Ectodermal cell (in vitro differentiated cells): ENCODE data around the gene STYK1.
"Not testable (repeated sequence)": the region's sequence is repeated elsewhere in the genome, so short reads cannot be mapped to it uniquely, and the experiment has no call there.

ENCODE experiments used
- H3K27ac ChIP-seq: 2 replicates; pipeline ENCODE4 v1.7.0; 2013; ENCODE audit warnings: mild to moderate bottlenecking, low read depth, low read length; ENCODE audit not compliant: insufficient read depth, poor library complexity, severe bottlenecking
- H3K27me3 ChIP-seq: 2 replicates; pipeline ENCODE4 v1.7.0; 2013; ENCODE audit warnings: mild to moderate bottlenecking, low read length; ENCODE audit not compliant: insufficient read depth, control insufficient read depth, poor library complexity, severe bottlenecking
- H3K36me3 ChIP-seq: one replicate; pipeline ENCODE4 v1.7.0; 2013; ENCODE audit warnings: low read length; ENCODE audit not compliant: control insufficient read depth, insufficient read depth
- H3K4me1 ChIP-seq: one replicate; pipeline ENCODE4 v1.7.0; 2013; ENCODE audit warnings: low read length; ENCODE audit not compliant: control insufficient read depth, insufficient read depth
- H3K4me3 ChIP-seq: 2 replicates; pipeline ENCODE4 v1.7.0; 2013; ENCODE audit warnings: low read depth, low read length, control low read depth; ENCODE audit not compliant: insufficient read depth
- H3K9me3 ChIP-seq: 2 replicates; pipeline ENCODE4 v1.7.0; 2013; ENCODE audit warnings: mild to moderate bottlenecking, low read length, moderate library complexity; ENCODE audit not compliant: control insufficient read depth
- WGBS, 2 experiments: methylation state at CpG; one replicate each; pipeline ENCODE4 v1.1.7; 2013; ENCODE audit warnings: missing lambda C conversion rate in 2 of 2; 5-methylcytosine and 5-hydroxymethylcytosine counted together

Gene STYK1

DNA sequence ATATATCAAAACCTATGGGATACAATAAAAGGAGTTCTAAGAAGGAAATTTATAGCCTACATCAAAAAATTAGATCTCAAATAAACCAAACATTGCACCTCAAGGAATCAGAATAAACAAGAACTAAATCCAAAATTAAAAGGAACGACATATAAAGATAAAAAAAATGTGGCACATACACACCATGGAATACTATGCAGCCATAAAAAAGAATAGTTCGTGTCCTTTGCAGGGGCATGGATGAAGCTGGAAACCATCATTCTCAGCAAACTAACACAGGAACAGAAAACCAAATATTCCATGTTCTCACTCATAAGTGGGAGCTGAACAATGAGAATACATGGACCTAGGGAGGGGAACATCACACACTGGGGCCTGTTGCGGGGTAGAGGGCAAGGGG, 91.7 kb downstream of the STYK1 start:
- not testable (repeated sequence) for H3K4me3 ChIP-seq, H3K27me3 ChIP-seq, H3K9me3 ChIP-seq, H3K27ac ChIP-seq, H3K36me3 ChIP-seq, H3K4me1 ChIP-seq
- 71 to 82% methylated on average over 3 of the region's 3 CpGs for WGBS, 2 experiments

DNA sequence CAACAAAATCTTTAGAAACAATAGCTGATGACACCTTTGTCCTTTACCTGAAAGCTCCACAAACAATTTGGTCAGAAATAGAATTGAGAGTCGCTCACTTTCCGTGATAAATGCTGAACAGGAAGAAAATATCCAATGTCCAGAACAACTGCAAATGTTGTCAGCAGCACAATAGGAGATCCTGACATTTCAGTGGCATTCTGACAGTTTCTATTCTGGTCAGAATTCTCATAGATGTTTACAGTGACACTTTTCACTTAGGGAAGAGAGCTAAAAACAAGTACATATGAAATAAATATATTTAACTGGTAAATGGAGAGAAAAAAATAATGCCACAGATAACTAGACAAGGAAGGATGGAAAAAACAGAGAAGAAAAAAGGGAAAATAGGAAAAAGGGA, 99.5 kb downstream of the STYK1 start:
- H3K4me3 ChIP-seq = no peak overlapping the region
- H3K9me3 ChIP-seq = no peaks in the 10 kb centered on the region
- H3K36me3 ChIP-seq = no peaks in the 10 kb centered on the region
- no peaks in the 10 kb centered on the region for H3K4me1 ChIP-seq
- 93 to 97% methylated on average over 2 of the region's 2 CpGs for WGBS, 2 experiments
- H3K27ac ChIP-seq = no peak overlapping the region
- H3K27me3 ChIP-seq = no peaks in the 10 kb centered on the region

- H3K27ac ChIP-seq, H3K4me3 ChIP-seq, H3K27me3 ChIP-seq, H3K9me3 ChIP-seq, H3K36me3 ChIP-seq, H3K4me1 ChIP-seq: not testable (repeated sequence)
- 85 to 100% methylated on average over 1 of the region's 3 CpGs for WGBS, 2 experiments
Measured at GRCh38 chr12:10572021-10572490, 101.8 kb downstream of the STYK1 start.

DNA sequence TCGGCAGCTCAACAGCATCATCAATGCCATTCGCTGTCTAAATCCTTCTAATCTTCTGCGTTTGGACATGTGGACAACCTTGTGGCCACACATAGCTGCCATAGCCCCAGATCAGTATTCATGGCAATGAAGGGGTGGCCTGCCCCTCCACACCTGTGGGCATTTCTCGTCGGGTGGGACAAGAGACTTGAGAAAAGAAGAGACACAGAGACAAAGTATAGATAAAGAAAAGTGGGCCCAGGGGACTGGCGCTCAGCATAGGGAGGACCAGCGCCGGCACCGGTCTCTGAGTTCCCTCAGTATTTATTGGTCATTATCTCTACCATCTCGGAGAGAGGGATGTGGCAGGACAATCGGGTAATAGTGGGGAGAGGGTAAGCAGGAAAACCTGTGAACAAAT, 102.7 kb downstream of the STYK1 start:
- H3K4me3 ChIP-seq = no peak overlapping the region
- WGBS, 2 experiments = 90 to 93% methylated on average over 9 to 10 of the region's 11 CpGs

More for the DNA sequence above, 102.7 kb downstream of the STYK1 start:
- Histone ChIP-seq H3K27me3 (no peaks in the 10 kb centered on the region), H3K4me1 (no peaks in the 10 kb centered on the region), H3K36me3 (no peaks in the 10 kb centered on the region), H3K9me3 (no peaks in the 10 kb centered on the region), H3K27ac (no peak overlapping the region)
